Measurements from ENCODE around the gene PTPRM.

GRCh38 chr18:7603259-7604000 is 36.3 kb downstream of the PTPRM start:
- TF ChIP-seq POLR2A (IDR thresholded peaks at IDR 0.05; ENCODE audit: low read depth, low read length) (no peak), TAF1 (IDR thresholded peaks at IDR 0.05; ENCODE audit: low read depth, low read length) (no peak), POLR2AphosphoS5 (IDR thresholded peaks at IDR 0.05; ENCODE audit: low read depth, low read length) (no peak), SPI1 (IDR thresholded peaks at IDR 0.05; ENCODE audit: low read depth, low read length) (no peak), POU2F2 (IDR thresholded peaks at IDR 0.05; ENCODE audit: low read depth, low read length) (no peak)

Data from GM12891 (cell line).